OCI-LY7 (cell line): ENCODE measurements around the gene ARHGAP6.

Experiments used
- EZH2phosphoT487 ChIP-seq: fragments of 200-600 bp; sonication (generic); IDR thresholded peaks from 2 replicates; pipeline ENCODE4 v1.6.1; 2018; ENCODE audit warnings: low read depth, borderline replicate concordance, mild to moderate bottlenecking, mixed run types, antibody characterized with exemption, low read length, moderate library complexity, mixed read lengths
- TF ChIP-seq, protein P1 (sequence below): fragments of 200-600 bp; sonication (generic); conservative IDR thresholded peaks from 2 replicates; pipeline ENCODE4 v1.5.1; 2014; ENCODE audit warnings: mild to moderate bottlenecking, antibody characterized with exemption, low read length, moderate library complexity, mixed read lengths

DNA sequence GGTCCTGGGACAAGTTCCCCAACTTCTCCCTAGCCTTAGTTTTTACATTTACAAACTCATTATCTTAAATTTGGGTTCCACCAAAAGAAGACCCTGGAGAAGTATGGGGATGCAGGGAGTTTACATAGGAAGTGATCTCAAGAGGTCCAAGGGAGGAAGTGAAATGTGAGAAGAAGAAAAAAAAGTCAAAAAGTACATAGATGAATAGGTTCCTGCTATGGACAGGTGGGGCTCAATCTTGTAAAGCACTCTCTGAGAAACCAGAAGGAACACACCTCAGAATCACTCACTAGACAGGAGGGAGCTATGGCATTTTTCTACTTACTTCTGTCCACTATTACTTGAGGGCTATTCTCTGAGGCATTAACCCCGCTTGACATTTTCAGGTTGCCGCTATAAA is 56.6 kb downstream of the ARHGAP6 start:
- TF ChIP-seq, protein P1, sequence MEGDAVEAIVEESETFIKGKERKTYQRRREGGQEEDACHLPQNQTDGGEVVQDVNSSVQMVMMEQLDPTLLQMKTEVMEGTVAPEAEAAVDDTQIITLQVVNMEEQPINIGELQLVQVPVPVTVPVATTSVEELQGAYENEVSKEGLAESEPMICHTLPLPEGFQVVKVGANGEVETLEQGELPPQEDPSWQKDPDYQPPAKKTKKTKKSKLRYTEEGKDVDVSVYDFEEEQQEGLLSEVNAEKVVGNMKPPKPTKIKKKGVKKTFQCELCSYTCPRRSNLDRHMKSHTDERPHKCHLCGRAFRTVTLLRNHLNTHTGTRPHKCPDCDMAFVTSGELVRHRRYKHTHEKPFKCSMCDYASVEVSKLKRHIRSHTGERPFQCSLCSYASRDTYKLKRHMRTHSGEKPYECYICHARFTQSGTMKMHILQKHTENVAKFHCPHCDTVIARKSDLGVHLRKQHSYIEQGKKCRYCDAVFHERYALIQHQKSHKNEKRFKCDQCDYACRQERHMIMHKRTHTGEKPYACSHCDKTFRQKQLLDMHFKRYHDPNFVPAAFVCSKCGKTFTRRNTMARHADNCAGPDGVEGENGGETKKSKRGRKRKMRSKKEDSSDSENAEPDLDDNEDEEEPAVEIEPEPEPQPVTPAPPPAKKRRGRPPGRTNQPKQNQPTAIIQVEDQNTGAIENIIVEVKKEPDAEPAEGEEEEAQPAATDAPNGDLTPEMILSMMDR: no peak
- no peak for TF ChIP-seq EZH2phosphoT487
